Measurements from ENCODE around the gene EID2B.

EID2B gene, protein sequence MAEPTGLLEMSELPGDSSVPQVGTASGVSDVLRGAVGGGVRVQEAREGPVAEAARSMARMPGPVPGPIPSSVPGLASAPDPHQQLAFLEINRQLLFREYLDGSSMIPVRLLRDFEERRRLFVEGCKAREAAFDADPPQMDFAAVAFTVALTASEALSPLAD

DNA sequence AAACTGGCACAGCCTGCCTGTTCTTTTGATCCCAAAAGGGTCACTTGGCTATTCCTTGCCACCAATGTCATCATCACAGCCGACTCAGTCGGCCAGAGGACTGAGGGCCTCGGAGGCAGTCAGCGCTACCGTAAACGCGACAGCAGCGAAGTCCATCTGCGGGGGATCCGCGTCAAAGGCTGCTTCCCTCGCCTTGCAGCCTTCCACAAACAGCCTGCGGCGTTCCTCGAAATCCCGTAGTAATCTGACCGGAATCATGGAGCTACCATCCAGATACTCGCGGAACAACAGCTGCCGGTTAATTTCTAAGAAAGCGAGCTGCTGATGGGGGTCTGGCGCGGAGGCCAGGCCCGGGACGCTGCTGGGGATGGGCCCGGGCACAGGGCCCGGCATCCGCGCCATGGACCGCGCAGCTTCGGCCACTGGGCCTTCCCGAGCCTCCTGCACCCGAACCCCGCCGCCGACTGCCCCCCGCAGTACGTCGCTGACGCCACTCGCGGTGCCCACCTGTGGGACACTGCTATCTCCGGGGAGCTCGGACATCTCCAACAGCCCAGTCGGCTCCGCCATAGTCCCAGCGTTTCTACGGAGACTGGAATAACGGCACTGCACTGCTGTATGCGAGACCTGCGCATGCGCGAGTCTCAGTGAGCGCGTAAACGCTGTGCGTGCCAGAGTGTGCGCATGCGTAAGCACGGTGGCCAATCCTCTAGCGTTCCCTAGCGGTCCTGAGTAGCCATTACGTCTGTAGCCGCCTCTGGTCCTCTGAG is at the start of gene EID2B:
EID2B (minus strand) TSS at position 620 of the 770 bp plus-strand sequence; CDS start at position 570, 50 bp downstream.
- DNase-seq, result peak; percentile 39 to 95 (median 88)

- no peak for DNase-seq
Observed at GRCh38 chr19:39582442-39582841, 49.8 kb upstream of the EID2B start.

GRCh38 chr19:39568604-39569003 is 36.0 kb upstream of the EID2B start:
- no peak for DNase-seq

GRCh38 chr19:39566064-39566463 is 33.4 kb upstream of the EID2B start:
- DNase-seq, result no peak

DNA sequence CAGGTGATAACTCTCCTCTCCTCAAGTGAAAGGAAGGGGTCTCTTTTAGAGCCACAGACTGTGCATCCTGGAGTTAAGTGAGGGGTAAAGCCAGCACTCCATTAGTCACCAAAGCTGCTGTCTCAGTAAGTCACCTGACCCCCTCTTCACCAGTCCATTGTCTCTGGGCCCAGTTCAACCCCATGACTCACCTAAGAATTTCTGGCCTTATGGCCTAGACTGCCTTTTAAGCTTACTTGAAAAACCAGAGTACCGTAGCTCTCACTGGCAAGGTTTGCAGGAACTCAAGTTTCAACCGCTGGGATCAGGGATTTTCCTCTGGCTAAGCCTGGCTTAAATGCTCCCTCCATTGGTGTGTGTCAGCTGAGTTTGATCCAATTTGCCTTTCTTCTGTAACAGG is 30.8 kb upstream of the EID2B start:
- no peak for DNase-seq

DNA sequence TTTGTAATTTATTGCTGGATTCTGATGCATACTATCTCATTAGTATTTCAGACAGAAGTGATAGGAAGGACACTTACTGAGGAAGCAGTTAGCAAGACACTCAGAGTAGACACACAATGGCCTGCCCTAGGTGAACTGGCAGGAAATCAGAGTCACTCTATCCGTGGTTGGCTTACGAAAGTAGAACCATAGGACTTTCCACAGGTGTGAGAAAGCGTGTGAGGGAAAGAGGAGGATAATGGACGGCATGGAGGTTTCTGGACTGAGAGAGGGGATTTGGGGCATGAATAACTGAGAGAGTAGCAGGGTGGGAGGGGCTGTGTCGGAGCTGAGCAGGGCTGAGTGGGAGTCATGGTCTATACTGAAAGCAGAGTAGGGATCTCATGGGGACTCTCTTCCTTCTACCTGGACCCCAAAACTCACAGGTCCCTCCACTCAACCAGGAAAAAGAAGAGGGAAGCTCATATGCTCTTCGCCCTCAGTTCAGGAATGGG is 26.0 kb upstream of the EID2B start:
- DNase-seq, result no peak

DNA sequence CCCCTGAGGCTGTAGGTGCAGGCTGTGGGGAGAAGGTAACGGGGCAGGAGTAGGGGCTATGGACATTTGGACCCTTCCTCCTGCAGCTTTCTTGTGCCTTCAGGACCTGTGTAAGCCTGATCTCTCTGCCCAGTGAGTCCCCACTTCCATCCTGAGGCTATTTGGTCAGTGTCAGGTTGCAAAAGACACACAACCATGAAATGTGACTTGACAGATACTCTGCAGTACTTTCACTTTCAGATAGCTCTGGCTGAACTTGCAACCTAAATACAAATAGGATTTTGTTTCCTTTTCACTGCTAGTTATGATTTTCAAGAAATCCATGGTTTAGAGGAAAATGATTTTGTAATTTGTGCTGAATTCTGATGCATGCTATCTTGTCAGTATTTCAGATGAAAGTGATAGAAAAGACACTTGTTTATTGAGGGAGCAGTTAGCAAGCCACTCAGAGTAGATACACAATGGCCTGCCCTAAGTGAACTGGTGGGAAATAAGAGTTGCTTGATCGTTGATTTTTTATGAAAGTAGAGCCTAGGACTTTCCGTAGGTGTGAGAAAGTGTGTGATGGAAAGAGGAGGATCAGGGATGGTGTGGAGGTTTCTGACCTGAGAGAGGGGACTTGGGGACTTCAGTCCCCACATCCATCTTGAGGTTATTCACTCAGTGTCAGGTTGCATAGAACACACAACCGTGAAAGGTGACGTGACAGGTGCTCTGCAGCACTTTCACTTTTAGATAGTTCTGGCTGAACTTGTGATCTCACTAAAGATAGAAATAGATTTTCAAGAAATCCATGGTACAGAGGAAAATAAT is 25.4 kb upstream of the EID2B start:
- peak in 1 of 56 donors; percentile 2 for DNase-seq

DNA sequence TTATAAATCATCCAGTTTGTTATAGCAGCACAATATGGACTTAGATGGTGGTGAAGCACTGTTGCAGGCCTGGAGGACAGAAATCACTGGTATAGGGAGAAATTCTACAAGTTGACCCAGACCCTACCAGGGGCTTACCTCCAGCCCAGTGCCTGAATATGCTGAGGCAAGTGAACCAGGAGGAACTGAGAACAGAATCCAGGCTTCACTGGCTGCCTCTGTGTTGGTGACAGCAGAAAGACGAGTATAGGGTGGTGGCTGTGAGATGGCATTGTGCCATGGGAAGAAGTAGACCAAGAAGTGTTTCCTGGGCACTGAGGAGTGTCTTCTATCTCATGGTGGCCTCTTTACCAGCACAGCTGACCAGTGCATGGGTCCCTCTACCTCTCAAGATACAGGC is 23.2 kb upstream of the EID2B start:
- peak in 1 of 56 donors; percentile 2 for DNase-seq

- no peak for DNase-seq
Observed at GRCh38 chr19:39554701-39555311, 22.2 kb upstream of the EID2B start.

GRCh38 chr19:39553082-39553652 is 20.5 kb upstream of the EID2B start:
- no peak for DNase-seq

GRCh38 chr19:39550197-39550596 is 17.5 kb upstream of the EID2B start:
- DNase-seq, result no peak

- no peak for DNase-seq
Observed at GRCh38 chr19:39546599-39546998, 13.9 kb upstream of the EID2B start.

DNA sequence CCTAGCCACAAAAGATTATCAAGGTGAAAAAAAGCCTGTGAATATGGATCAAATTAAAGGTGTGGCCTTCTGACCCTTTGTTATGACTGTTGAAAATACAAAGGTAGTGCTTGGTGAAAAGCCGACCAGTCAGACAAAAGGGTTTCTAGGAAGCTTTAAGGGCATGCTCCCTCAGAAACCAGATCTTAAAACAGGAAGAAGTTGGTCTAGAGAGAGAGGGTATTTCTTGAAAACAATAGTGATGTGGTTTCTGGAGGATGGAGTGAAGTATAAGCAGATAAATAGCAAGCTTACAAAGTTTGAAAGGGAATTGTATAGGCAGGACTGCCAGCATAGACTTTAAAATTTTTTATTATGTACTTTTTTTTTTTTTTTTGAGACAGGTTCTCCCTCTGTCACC is 12.3 kb upstream of the EID2B start:
- DNase-seq, result no peak

DNA sequence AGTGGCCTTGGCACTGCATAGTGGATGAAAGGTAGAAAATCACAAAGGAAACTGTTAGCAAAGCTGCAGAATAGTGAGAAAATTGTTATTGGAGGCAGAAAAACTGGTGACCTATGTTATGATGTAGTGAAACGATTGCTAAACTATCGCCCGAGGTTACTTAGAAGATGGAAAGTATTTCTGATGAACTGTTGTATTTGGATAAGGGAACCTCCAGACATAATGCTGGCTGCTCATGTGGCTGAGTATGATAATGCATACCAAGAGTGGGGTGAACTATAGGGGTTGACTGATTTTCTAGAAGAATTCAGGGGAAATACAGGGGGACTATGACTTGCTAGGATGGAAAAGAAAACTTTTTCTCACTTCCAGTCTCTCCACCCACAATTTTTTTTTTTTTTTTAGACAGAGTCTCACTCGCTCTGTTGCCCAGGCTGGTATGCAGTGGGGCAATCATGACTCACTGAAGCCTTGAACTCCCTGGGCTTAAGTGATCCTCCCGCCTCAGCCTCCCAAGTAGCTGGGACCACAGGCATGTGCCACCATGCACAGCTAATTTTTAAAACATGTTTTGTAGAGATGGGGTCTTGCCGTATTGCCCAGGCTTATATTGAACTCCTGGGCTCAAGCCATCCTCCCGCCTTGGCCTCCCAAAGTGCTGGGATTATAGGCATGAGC is 11.7 kb upstream of the EID2B start:
- no peak for DNase-seq

GRCh38 chr19:39543477-39543857 is 10.8 kb upstream of the EID2B start:
- DNase-seq, result no peak

GRCh38 chr19:39542206-39542605 is 9.6 kb upstream of the EID2B start:
- DNase-seq, result peak in 17 of 56 donors; percentile 1 to 44 (median 8)

- DNase-seq, result no peak
Observed at GRCh38 chr19:39540333-39540673, 7.7 kb upstream of the EID2B start.

- peak; percentile 57 to 97 (median 92) for DNase-seq
Observed at GRCh38 chr19:39539518-39540332, 7.1 kb upstream of the EID2B start, which contains the start of gene EID2. Gene EID2, minus strand, starts transcription at chr19:39540161. Its CDS starts 82 bp downstream, at chr19:39540079.

- no peak for DNase-seq
Observed at GRCh38 chr19:39539165-39539517, 6.5 kb upstream of the EID2B start.

- no peak for DNase-seq
Observed at GRCh38 chr19:39533791-39534190, 1.1 kb upstream of the EID2B start.
